ENCODE results near the gene TTC34.

DNA sequence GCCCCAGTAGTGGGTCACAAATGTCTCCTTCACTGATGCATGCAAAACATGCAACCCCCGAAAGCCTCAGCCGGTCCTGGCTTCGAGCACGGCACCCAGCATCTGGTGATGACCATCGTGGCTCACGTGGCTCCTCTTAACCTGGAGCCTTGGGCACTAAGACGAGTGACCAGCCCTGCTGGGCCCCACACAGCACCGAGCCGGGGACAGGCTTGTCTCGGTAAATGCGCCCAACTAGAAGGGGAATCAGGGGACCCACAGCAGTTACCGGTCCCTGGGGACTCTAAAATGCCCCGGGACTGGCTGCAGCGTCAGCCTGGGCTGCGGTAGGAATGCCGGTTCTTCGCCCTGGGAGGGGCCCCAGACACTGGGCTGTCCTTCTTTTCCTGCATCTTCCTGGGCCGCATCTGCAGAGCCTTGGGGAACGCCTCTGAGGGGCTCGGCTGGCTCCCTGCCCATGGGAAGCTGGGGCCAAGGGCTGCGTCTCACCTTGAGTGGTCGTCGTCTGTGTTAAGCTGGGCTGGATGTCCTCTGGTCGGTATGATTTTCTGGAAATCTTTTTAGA lies 13.1 kb upstream of the TTC34 start:
- TF ChIP-seq EP300 (IDR thresholded peaks at IDR 0.05) (no peak), CTCF (IDR thresholded peaks at IDR 0.05) (no peak)

Measured in sigmoid colon (tissue), 4 donors.